HG03060 (cell line): ENCODE measurements around the gene CD38.
A peak's percentile ranks its signal among the peaks of the same experiment; 100 is the strongest.
"Not testable (repeated sequence)": the region's sequence is repeated elsewhere in the genome, so short reads cannot be mapped to it uniquely, and the experiment has no call there.

ENCODE experiments used
- ATAC-seq: cut with Tn5 transposase; IDR thresholded peaks from one replicate; pipeline ENCODE4 v1.9.1; 2021; ENCODE audit warnings: low read depth, moderate number of reproducible peaks; ENCODE audit not compliant: unreplicated experiment

Gene CD38

DNA sequence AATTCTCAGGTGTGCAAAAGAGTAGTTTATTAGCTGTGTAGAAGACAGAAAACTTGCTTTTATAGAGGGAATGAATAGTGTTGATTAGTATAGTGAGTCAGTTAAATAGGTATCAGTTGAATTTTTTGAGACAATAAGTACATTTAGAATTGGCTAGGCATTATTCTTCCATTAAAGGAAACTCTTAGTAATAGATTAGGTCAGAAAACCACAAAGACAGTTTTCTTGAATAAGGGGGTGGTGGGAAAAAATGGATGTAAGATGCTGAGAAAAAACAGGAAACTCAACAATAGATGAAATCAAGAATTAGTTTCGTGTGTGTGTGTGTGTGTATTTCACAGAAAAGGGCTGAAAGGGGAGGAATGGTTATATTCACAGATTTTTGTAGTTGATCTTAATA is 16.8 kb downstream of the CD38 start:
- no peak for ATAC-seq

DNA sequence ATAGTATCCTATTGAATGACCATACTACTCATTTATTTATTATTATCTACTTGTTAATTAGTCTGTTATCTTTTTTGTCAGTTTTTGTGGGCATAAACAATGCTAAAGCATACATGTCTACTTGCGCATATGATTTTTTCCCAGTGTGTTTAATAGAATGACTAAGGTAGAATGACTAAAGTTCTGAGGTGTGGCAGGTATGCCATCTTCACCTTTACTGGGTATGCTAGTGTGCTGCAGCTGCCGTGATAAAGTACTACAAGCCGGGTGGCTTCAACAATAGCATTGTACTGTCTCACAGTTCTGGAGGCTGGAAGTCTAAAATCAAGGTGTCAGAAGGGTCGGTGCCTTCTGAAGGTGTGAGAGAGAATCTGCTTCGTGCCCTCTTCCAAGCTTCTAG is 19.2 kb downstream of the CD38 start:
- no peak for ATAC-seq

DNA sequence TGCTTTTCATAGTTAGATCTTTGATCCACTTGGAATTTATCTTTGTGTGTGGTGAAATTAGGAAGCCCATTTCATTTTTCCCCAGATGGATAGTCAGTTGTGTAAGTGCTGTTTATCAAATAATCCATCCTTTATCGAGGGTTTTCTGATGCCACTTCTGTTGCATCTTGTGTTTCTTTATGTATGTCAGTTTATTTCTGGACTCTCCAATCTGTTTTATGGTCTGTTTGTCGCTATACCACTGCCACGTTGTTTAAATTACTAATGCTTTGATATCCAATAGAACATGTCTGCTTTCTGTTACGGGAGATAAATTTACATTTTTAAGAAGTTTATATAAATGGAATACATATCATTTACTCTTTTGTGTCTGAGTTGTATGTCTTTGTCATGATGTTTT is 21.0 kb downstream of the CD38 start:
- no peak for ATAC-seq

DNA sequence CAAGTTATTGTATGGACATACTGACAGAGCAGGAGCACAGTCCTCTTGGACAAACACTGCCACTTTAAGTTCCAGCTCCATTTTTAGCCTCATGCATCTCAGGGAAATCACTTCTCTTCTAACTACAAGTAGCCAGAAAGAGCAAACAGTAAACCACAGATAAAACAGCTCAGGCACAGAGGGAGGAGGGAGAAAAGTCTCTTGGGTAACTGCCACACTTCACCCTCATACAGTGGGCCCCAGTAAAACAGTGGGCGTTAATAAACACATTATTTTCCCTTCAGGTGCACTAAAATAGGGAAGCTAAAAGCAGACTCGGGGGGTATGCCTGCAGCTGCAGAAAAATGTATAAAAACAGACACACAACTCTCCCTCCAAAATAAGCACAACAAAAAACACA is 21.6 kb downstream of the CD38 start:
- no peak for ATAC-seq

DNA sequence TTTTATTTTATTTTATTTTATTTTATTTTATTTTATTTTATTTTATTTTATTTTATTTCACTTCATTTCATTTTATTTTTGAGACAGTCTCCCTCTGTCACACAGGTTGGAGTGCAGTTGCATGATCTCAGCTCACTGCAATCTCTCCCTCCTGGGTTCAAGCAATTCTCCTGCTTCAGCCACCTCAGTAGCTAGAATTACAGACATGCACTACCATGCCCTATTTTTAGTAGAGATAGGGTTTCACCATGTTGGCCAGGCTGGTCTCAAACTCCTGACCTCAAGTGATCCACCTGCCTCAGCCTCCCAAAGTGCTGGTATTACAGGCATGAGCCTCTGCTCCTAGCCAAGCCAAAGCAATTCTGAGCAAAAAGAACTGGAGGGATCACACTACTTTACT is 24.4 kb downstream of the CD38 start:
- ATAC-seq, result not testable (repeated sequence)

DNA sequence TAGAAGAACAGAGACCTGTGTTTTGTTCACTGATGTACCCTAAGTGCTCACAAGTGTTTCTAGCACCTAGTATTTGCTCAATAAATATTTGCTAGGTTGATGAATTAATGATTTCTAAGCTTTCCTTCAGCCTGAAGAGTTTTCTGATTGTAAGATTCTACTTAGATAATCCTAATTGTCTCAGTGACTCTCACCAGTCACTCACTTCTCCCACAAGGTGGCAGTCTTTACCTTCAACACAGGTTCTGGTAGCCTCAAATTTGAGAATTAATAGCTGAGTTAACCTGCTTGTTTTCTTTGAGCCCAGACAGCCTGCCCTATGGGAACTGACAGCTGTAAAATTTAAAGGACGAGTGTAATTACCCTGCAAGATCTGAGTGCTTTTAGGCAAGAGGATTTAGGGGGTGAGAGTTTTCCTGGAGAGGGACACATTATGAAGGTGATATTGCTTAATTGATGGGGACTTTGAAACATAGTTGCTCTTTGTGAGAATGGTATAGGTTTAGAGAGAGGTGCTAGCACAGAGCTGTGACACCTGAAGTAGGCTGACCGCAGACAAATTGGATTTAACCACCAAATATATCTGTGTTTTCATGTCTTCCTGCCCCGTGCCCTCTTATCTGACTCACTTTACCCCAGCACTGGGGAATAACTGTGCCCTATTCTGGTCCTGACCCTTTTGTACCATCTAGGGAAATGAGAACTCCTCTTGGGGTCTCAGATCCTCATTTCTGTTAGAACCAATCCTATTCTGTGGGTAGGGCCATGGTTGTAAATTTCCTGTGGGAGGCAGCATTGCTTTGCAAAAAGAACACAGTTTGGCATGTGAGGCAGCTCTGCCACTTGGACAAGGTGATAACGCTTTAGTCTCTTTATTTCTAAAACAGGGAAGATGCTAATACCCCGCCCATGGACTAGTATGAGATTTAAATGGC is 27.7 kb downstream of the CD38 start:
- no peak for ATAC-seq

DNA sequence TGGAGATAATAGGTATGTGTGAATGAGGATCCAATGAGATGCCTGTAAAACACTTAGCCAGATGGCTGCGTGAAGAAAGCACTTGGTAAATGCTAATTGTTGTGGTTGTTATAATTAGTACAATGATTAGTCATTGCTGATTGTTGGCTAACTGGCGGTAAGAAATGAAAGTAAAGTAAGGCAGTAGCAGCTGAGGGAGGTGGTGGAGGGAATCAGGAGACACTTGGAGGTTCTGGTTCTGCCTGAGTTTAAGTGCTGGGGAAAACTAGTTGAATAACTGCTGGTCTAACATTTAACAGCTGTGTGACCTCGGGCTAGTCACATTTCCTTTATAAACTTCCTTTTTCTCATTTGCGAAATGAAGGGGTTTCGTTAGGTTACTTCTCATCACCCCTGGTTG is 30.9 kb downstream of the CD38 start:
- peak; percentile 61 for ATAC-seq

- ATAC-seq, result no peak
Observed at GRCh38 chr4:15809466-15809865, 31.3 kb downstream of the CD38 start.

- ATAC-seq, result no peak
Observed at GRCh38 chr4:15811703-15812337, 33.7 kb downstream of the CD38 start.

DNA sequence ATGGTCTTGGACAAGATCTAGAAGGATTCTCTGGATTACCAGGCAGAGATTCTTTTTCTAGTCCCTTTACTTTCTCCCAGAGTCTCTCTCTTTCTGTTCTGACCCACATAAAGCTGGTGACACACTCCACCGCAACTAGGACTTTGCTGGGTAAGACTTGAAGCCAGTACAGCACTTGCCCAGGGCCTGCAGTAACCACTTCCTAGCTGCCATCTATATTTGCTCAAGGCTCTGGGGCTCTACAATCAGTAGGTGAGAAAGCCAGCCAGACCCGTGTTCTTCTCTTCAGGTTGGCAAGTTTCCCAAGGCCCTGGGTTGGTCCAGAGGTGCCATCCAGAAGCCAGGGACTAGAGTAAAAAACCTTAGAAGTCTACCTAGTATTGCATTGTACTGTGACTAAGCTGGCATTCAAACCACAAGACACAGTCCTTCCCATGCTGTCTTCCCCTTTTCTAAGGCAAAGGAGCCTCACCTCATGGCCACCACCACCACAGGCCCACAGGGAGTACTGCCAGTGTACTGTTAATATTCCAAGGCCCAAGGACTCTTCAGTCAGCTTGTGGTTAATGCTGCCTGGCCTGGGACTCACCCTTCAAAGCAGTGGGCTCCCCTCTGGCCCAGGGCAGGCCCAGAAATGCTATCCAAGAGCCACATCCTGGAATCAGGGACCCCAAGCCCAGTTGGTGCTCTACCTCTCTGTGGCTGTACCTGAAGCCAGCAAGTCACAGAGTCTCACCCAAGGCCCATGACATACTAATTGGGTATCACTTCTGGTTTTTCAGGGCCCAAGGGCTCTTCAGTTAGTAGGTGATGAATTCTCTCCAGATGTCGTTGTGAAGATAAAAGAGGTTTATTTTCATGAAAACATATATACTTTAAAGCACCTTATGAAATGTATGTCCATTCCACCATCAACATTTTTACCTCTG is 54.7 kb downstream of the CD38 start:
- ATAC-seq, result no peak

DNA sequence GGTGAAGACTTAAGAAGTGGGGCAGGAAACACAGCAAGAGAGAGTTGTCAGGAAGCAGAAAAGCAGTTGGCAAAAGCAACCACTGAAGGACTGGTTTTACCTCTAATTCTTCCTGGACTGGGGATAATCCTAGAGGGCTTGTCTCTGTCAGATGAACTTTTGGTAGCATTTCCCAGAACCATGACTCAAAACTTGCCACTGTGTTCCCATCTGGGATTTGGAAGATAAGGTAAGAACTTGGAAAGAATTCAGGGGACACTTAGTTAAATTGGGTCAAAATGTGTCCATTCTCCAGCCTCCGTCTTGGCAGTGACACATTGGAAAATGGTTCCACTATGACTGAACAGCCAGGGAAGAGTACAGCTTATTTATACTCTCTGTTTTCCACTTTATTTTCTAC is 55.7 kb downstream of the CD38 start:
- no peak for ATAC-seq

GRCh38 chr4:15836362-15836761 is 58.2 kb downstream of the CD38 start:
- no peak for ATAC-seq

GRCh38 chr4:15837591-15837990 is 59.5 kb downstream of the CD38 start:
- no peak for ATAC-seq

DNA sequence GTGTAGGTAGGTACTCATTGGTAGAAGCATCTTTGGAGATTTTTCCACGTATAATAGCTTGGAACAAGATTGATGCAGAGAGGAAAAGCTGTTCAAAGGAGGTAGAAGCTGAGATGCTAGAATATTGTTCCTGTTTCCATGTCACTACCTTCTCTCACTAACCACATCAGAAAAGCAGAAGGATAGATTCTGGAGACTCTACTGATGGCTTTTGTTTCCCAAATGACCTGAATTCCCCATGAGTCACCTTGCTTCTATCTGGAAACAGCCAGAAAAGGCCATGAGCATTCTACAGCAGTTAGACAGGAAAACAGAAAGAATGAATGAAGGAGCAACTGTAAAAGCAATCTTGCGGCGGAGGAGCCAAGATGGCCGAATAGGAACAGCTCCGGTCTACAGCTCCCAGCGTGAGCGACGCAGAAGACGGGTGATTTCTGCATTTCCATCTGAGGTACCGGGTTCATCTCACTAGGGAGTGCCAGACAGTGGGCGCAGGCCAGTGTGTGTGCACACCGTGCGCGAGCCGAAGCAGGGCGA is 63.1 kb downstream of the CD38 start:
- not testable (repeated sequence) for ATAC-seq

GRCh38 chr4:15847746-15848145 is 69.6 kb downstream of the CD38 start:
- no peak for ATAC-seq

DNA sequence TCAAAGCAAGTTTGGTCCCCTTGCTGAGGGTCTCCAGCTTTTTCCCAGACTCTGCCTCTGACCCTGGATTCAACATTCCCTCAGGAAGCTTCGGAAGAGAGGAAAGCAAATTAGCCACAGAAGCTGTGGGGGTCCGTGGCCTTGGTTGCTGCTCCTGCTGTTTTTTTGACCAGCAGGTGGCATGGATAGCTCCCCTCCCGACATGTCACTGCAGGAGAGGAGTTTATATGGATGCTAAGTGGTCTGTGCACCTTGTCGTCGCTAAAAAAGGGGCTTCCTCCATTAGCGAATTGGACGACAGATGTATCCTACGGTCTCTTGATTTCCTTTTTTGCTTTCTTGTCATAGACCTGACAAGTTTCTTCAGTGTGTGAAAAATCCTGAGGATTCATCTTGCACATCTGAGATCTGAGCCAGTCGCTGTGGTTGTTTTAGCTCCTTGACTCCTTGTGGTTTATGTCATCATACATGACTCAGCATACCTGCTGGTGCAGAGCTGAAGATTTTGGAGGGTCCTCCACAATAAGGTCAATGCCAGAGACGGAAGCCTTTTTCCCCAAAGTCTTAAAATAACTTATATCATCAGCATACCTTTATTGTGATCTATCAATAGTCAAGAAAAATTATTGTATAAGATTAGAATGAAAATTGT is 70.2 kb downstream of the CD38 start:
- no peak for ATAC-seq

DNA sequence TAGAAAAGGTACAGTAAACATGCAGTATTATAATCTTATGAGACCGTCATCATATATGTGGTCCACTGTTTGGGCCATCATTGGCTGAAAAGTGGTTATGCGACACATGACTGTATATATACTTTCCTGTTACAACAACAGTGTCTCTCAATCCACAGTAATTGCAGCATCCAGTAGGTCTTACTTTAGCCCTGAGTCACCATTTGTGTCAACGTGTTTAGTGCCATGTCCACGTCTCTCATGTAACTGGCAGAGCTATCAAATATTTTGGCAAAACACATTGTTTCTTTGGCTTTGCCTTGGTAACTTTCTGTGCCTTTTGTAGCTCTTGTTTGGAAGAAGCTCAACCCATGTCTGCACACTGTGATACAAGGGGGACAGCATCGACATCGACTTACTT is 73.8 kb downstream of the CD38 start:
- ATAC-seq, result no peak

GRCh38 chr4:15852524-15852923 is 74.4 kb downstream of the CD38 start:
- ATAC-seq, result no peak

DNA sequence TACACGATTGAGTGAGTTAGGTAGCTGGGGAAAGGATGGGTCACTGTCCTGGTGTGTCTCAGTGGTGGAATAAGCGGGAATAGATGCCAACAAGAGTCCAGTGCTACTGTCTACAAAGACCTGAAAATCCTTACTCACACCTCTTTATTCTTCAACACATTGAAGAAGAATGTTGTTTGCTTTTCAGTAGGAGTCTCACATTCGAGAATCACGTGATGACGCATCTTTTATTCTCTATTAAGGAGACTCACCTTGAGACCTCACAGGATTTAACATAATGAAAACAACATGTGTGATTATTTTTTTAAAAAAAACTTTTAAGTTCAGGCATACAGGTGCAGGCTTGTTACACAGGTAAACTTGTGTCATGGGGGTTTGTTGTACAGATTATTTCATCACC is 75.2 kb downstream of the CD38 start:
- no peak for ATAC-seq

DNA sequence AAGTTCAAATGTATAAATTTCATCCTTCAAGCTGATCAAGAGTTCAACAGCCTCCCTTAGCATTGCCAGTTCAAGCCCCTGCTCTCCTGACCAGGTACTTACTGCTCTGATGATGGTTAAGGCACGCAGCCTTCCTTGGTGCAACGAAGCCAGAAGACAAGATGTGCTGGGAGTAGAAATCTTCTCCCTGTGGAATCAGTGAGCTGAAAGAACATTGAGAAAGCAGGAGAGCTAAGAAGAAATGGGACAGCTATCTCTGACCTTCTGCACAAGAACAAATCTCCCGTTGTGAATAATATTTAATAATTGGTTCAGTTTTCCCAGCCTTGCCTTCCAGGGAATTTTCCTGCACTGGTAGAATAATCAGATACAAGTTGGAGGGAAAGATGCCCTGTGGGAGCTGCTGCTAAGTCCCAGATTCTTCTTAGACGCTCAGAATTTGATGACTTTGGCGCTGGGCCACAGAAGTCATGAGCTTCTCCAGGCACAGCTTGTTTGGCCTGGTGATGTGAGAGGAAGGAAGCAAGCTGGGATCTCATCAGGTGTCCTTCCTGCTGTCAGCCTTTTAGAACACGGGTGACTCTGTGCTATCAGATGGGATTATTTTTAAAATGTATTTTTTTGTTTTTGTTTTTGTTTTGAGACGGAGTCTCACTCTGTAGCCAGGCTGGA is 77.8 kb downstream of the CD38 start:
- no peak for ATAC-seq
